Measurements from ENCODE around the gene SLC30A1. TPM values are rescaled to one million over a fixed set of nuclear protein-coding genes. Genes with fewer than 3 reads are reported as not detected.

Gene SLC30A1
- polyA plus RNA-seq, 1 of the 3 experiments (the other 2 are of a cell fraction), result 6.9 TPM

GRCh38 chr1:211606332-211606913 lies 27.5 kb upstream of the SLC30A1 start:
- H3K36me3 ChIP-seq (replicated peaks in 1 of 2; ENCODE audit: control insufficient read depth in 1 of 2, insufficient read depth in 2 of 2, low read length in 1 of 2), result no peaks in the 10 kb centered on the region
- no peak for DNase-seq
- H3K27me3 ChIP-seq (ENCODE audit: insufficient read depth), result no peaks in the 10 kb centered on the region
- no peak overlapping the region for H3K9ac ChIP-seq
- H3K27ac ChIP-seq (ENCODE audit: low read depth in 2 of 2, low read length in 1 of 2), result no peak overlapping the region
- H4K20me1 ChIP-seq (ENCODE audit: insufficient read depth), result no peaks in the 10 kb centered on the region
- 91% methylated on average over 7 of the region's 8 CpGs for whole genome bisulfite sequencing (ENCODE audit: low lambda C conversion rate)
- no peaks in the 10 kb centered on the region for H3K9me2 ChIP-seq
- no peak overlapping the region for H2AFZ ChIP-seq (ENCODE audit: low read depth)
- no peak for TF ChIP-seq EP300 (IDR thresholded peaks at IDR 0.05; ENCODE audit: borderline replicate concordance in 1 of 2, low read depth in 1 of 2, low read length in 1 of 2)
- TF ChIP-seq, protein P1, sequence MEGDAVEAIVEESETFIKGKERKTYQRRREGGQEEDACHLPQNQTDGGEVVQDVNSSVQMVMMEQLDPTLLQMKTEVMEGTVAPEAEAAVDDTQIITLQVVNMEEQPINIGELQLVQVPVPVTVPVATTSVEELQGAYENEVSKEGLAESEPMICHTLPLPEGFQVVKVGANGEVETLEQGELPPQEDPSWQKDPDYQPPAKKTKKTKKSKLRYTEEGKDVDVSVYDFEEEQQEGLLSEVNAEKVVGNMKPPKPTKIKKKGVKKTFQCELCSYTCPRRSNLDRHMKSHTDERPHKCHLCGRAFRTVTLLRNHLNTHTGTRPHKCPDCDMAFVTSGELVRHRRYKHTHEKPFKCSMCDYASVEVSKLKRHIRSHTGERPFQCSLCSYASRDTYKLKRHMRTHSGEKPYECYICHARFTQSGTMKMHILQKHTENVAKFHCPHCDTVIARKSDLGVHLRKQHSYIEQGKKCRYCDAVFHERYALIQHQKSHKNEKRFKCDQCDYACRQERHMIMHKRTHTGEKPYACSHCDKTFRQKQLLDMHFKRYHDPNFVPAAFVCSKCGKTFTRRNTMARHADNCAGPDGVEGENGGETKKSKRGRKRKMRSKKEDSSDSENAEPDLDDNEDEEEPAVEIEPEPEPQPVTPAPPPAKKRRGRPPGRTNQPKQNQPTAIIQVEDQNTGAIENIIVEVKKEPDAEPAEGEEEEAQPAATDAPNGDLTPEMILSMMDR (IDR thresholded peaks at IDR 0.05), result no peak
- TF ChIP-seq MEF2A (IDR thresholded peaks at IDR 0.05; ENCODE audit: borderline replicate concordance, low read depth), result no peak
- TF ChIP-seq ZBTB33 (IDR thresholded peaks at IDR 0.05; ENCODE audit: borderline replicate concordance, low read depth), result no peak
- TF ChIP-seq ELF1 (IDR thresholded peaks at IDR 0.05), result no peak
- TF ChIP-seq SMC3 (IDR thresholded peaks at IDR 0.05; ENCODE audit: low read depth, low read length), result no peak
- TF ChIP-seq REST (IDR thresholded peaks at IDR 0.05; ENCODE audit: low read depth, low read length), result no peak
- TF ChIP-seq GATA2 (CRISPR knock-in tag; IDR thresholded peaks at IDR 0.05), result no peak
- no peak for TF ChIP-seq USF2 (IDR thresholded peaks at IDR 0.05; ENCODE audit: borderline replicate concordance, low read depth, low read length)
- TF ChIP-seq NRF1 (IDR thresholded peaks at IDR 0.05; ENCODE audit: low read depth, low read length), result no peak
- TF ChIP-seq, protein P2, sequence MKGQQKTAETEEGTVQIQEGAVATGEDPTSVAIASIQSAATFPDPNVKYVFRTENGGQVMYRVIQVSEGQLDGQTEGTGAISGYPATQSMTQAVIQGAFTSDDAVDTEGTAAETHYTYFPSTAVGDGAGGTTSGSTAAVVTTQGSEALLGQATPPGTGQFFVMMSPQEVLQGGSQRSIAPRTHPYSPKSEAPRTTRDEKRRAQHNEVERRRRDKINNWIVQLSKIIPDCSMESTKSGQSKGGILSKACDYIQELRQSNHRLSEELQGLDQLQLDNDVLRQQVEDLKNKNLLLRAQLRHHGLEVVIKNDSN (IDR thresholded peaks at IDR 0.05; ENCODE audit: borderline replicate concordance, low read depth), result no peak
- TF ChIP-seq FOSL2 (IDR thresholded peaks at IDR 0.05; ENCODE audit: borderline replicate concordance, low read depth), result no peak
- TF ChIP-seq TAF1 (IDR thresholded peaks at IDR 0.05; ENCODE audit: borderline replicate concordance, low read depth, low read length), result no peak
- no peak for TF ChIP-seq RAD21 (IDR thresholded peaks at IDR 0.05; ENCODE audit: low read length)
- TF ChIP-seq IRF3 (IDR thresholded peaks at IDR 0.05; ENCODE audit: low read depth, low read length), result no peak
- no peaks in the 10 kb centered on the region for H3F3A ChIP-seq (replicated peaks; ENCODE audit: insufficient read depth)
- peaks cover 17 to 19% of the 10 kb centered on the region in 2 experiments for H3K4me1 ChIP-seq (ENCODE audit: control insufficient read depth in 1 of 2, insufficient read depth in 2 of 2, low read depth in 1 of 2, low read length in 1 of 2)
- ChIA-PET POLR2A (no interaction called here), CTCF (interaction anchor here (0.6 to 2.2 kb wide), 6 partner anchors 18 to 1121 kb away, joined by 3 to 9 read pairs (median 4); partner anchors contain the start of gene SLC30A1)
- H3K4me3 ChIP-seq (ENCODE audit: low read depth in 2 of 2, low read length in 1 of 2), result no peak overlapping the region
- no peaks in the 10 kb centered on the region for H3K79me2 ChIP-seq (ENCODE audit: insufficient read depth)
- no peak overlapping the region for H3K4me2 ChIP-seq
- H3K9me3 ChIP-seq, result no peaks in the 10 kb centered on the region

All from SK-N-SH (cell line).